NOMO-1 (cell line): ENCODE data around the gene FOXR1.
"Not testable (repeated sequence)": the region's sequence is repeated elsewhere in the genome, so short reads cannot be mapped to it uniquely, and the experiment has no call there.

Source experiments
- DNase-seq, 2 experiments: peaks; one replicate each; lab custom pipeline; 2025; ENCODE audit not compliant: unreplicated experiment in 2 of 2; lab: John Stamatoyannopoulos, UW

FOXR1 gene

GRCh38 chr11:118991486-118992038, 20.0 kb downstream of the FOXR1 start:
- DNase-seq: not testable (repeated sequence)

DNA sequence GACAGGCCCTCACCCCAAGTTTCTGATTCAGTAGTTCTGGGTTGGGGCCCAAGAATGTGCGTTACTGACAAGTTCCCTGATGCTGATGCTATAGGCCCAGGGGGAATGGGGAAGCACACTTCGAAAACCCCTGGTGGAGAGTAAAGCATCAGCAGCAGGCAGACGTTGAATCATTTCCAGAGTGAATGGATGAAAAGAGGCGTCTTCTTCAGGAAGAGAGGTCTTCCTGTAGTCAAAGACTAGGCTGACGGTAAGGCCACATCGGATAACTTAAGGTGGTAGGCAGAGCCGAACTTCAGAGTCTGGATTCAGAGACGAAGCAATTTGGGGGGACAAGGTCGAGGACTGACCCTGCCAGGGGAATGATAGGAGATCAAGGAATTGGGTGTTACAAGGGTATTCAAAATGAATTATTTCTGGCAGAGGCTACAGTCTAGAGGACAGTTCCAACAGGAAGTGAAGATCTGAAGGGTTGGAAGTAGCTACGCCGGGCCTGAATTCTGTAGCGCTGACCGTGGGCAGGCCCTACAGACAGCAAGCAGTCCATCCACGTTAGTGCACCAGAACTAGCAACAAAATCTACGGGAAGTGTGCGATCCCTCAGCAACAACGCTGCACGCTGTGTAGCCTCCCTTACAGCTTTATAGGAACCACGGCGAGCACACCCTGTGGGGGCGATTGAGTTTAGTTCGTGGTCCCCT, 25.5 kb downstream of the FOXR1 start:
- peak; percentile 26 to 71 for DNase-seq

DNA sequence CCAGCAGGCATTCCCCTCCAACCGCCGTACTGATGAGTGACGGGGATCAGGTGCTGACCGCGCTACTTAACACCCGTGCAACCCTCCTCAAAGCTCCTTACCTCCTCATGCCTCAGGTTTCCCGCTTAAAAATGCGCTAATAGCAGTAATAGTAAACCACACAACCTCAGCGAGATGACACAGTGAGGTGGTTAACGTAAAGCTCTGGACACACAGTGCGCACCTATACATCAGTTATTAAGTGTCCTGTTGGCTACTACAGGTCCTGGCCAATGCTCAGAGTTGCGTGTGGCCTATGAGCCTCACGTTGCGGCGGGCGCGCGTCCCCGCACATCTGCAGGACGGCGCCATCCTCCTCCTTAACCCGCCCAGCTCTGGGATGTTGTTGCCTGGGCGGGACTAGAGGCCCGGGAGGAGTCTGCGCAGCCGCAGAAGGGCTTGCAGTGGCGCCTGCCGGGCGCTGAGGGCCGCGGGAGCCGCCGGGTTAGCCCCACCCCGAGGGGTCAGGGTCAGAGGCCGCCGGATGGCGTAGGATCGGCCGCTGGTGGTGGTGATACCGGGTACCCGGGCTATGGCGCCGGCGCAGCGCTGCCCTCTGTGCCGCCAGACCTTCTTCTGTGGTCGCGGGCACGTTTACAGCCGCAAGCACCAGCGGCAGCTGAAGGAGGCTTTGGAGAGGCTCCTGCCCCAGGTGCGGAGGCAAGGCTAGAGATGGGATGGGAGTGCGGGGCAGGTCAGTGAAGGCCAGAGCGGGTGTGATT, 26.2 kb downstream of the FOXR1 start, which contains the start of gene CENATAC:
Gene CENATAC (plus strand): TSS at position 512 of the 761 bp plus-strand sequence. CDS start 60 bp downstream, at position 572.
- peak; percentile 93 to 95 for DNase-seq

DNA sequence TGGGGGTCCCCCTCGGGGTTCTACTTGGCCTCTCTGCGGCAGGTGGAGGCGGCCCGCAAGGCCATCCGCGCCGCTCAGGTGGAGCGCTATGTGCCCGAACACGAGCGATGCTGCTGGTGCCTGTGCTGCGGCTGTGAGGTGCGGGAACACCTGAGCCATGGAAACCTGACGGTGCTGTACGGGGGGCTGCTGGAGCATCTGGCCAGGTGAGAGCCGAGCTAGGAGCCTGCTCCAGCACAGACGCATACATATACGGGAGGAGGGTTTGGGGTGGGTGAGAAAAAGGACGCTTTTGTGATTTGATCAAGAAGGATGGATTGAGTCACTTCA, 26.8 kb downstream of the FOXR1 start:
- DNase-seq: no peak

GRCh38 chr11:118998822-118999221, 27.3 kb downstream of the FOXR1 start:
- no peak for DNase-seq

DNA sequence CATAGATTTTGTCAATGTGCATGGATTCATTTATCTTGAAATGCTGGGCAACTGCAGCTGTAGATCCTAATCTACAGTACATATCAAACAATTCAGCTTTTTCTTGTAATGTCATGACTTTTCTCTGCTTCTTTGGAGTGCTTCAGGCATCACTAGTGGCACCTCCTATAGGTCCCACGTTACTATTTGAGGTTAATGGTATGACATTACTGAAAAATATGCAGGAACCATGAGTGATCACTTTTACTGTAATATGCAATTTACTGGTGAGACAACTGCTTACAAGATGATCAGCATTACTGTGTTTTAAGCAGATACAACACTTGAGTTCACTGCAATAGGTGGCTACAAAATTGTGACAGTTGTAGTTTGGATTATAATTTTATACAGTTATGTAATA, 29.3 kb downstream of the FOXR1 start:
- DNase-seq: no peak

DNA sequence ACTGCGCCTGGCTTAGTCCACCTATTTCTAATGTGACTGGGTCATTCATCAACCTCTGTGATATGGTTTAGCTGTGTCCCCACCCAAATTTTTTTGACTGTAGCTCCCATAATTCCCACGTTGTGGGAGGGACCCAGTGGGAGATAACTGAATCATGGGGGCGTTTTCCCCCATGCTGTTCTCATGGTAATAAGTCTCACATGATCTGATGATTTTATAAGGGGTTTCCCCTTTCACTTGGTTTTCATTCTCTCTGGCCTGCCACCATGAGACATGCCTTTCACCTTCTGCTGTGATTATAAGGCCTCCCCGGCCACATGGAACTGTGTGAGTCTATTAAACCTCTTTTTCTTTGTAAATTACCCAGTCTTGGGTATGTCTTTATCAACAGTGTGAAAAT, 35.1 kb downstream of the FOXR1 start:
- DNase-seq: no peak

GRCh38 chr11:119011476-119012053, 40.0 kb downstream of the FOXR1 start:
- no peak for DNase-seq

DNA sequence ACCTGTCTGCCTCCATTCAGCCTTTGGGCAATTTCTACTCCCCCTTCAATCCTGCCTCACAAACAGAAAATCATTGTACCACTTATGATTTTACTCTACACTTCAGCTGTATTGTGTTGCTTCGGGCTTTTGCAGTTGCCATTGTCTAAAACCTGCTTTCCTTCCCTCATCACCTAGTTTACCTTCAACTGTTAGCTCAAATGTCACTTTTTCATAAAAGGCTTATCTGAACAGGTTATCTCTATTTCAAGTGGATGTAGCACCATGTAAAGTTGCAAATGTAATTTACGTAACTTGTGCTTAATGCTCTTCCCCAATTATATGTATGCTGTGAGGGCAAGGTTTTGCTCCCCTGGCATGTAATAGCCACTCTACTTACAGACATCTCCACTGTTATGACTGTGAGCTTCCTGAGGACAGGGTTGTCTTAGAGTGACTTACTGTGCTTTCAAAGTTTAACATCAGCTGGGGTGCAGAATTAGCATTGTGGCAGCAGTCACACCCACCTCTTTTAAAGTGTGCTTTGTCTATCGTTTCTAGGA, 41.1 kb downstream of the FOXR1 start:
- DNase-seq: no peak

GRCh38 chr11:119014209-119014924, 42.8 kb downstream of the FOXR1 start:
- DNase-seq: no peak

- DNase-seq: no peak
Observed at GRCh38 chr11:119015054-119015611, 43.6 kb downstream of the FOXR1 start.

DNA sequence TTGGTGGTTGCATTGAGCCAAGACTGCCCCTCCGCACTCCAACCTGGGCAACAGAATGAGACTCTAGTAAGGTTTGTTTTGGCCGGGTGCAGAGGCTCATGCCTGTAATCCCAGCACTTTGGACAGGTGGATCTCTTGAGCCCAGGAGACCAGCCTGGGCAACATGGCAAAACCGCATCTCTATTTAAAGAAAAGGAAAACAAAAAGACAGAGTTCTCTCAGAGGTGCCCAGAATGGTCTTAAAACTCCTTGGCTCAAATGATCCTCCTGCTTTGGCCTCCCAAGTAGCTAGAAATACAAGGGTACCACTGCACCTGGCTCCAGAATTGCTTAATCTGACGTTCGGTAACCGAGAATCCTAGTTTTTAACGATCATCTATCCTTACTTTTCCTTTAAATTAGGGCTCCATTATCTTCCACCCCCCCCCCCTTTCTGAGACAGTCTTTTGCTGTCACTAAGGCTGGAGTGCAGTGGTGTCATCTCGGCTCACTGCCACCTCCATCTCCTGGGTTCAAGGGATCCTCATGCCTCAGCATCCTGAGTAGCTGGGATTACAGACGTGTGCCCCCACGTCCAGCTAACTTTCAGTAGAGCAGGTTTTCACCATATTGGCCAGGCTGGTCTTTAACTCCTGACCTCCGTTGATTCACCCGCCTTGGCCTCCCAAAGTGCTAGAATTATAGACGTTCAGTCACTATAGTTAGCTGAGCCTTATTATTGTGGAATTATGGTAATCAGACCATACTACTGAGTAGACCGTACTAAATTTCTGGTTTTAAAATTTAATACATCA, 44.9 kb downstream of the FOXR1 start:
- DNase-seq: no peak

GRCh38 chr11:119017377-119017776, 45.8 kb downstream of the FOXR1 start:
- not testable (repeated sequence) for DNase-seq

DNA sequence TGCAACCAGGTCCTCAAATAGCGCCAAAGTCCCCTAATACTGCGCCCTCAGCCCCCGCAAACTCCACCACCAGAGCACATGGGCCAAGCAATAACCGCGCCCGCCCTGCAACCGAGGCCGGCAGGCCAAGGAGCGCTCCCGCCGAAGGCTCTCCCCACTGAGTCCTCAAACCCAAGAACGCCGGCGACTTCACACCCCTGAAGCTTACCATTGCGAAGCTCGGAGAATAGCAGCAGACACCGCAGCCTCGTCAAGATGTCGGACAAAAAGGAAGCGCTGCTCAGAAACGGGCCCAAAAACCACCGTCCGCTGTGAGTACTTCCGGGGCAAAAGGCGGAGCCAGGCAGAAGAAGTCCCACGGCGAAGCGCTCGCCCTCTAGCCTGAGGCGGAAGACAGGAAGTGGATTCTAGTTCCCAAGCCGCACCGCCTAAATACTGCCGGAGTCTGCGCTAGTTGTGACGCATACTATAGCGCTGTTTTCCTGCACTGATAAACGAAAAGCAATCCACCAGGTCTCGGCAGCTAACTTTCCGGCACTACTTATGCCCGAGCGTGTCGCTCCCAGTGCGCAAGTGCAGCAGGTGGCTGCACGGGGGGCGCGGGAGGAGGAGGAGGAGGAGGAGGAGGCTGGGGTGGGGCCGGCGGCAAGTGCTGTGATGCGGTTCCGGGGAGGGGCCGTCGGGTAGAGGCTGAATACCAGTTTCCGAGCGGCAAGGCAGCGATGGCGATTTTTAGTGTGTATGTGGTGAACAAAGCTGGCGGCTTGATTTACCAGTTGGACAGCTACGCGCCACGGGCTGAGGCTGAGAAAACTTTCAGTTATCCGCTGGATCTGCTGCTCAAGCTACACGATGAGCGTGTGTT, 46.7 kb downstream of the FOXR1 start, which contains the start of the genes RPS25 and TRAPPC4:
Gene RPS25 (minus strand): TSS at position 270 of the 865 bp plus-strand sequence. CDS start 59 bp downstream, at position 211.
Gene TRAPPC4 (plus strand): TSS at position 693 of the 865 bp plus-strand sequence. CDS start 30 bp downstream, at position 723.
- peak; percentile 94 to 97 for DNase-seq

DNA sequence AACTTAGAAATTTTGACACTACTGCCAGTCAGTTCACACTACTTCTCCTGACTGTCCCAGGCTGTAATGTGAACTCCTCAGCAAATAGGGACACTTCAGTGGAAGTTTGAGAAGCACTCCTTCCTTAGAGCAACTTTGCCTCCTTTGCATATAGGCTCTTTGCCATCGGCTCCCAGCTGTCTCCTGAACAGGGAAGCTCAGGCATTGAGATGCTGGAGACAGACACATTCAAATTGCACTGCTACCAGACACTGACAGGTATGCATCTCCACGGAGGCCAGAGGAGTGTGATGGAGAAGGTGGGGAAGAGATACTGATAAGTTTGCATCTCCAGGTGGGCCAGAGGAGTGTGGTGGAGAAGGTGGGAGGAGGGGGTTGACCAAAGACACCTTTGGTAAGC, 48.4 kb downstream of the FOXR1 start:
- no peak for DNase-seq

DNA sequence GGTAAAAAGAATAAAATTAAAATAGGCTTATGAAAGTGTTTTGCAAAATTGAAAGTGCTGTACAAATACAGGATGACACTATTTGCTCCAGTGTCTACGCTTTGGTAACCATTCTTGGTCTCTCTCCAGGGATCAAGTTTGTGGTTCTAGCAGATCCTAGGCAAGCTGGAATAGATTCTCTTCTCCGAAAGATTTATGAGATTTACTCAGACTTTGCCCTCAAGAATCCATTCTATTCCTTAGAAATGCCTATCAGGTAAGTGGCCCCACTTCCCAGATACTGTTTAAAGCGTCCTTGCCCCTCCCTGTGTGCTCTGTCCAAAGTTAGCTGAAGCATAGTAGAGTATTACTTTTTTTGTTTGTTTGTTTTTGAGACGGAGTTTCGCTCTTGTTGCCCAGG, 50.1 kb downstream of the FOXR1 start:
- no peak for DNase-seq

- no peak for DNase-seq
Observed at GRCh38 chr11:119023741-119024140, 52.2 kb downstream of the FOXR1 start.

DNA sequence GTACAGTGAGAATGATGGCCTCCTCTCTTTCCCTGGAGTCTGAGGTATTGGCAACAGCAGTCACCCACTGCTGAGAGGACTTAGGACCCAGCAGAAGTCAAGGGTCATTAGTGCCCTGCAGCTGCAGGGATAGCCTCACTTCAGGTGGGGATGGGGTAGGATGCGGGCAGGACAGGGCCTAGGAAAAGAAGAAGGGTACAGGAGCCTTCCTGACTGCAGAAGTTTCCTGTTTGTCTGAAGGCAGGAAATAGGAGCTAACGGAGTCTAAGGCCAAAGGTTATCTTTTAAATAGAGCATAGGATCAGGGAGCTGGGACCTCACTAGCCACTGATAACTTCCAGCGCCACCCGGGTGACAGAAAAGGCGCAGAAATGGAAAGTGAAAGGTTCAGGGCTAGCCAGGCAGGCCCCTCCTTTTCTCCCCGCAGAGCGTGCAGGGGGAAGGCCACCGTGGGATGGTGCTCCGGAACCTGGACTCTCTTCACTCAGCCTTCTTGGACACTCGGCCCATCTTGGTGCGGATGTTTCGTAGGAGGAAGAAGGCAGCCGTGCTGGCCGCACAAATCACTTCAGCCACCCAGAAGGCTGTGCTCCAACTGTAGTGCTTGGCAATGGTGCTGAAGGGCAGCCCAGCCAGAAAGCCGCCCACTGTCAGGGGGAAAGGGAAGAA, 53.0 kb downstream of the FOXR1 start:
- DNase-seq: no peak
